ENCODE data around the gene WIZ.

WIZ gene

DNA sequence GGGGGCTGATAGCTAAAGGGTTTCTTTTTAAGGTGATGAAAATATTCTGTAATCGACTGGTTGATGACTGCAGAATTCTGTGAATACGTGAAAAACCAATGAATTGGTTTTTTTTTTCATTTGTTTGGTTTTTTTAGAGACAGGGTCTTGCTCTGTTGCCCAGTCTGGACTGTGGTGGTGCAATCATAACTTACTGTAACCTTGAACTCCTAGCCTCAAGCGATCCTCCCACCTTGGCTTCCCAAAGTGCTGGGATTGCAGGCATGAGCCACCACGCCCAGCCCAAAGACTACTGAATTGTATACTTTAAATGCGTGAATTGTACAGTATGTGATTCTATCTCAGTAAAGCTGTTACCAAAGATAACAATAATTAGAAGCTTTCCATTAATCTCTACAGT lies 55.3 kb downstream of the WIZ start:
- no peak overlapping the region for H3K4me3 ChIP-seq (ENCODE audit: low read length)
- TF ChIP-seq, protein P1, sequence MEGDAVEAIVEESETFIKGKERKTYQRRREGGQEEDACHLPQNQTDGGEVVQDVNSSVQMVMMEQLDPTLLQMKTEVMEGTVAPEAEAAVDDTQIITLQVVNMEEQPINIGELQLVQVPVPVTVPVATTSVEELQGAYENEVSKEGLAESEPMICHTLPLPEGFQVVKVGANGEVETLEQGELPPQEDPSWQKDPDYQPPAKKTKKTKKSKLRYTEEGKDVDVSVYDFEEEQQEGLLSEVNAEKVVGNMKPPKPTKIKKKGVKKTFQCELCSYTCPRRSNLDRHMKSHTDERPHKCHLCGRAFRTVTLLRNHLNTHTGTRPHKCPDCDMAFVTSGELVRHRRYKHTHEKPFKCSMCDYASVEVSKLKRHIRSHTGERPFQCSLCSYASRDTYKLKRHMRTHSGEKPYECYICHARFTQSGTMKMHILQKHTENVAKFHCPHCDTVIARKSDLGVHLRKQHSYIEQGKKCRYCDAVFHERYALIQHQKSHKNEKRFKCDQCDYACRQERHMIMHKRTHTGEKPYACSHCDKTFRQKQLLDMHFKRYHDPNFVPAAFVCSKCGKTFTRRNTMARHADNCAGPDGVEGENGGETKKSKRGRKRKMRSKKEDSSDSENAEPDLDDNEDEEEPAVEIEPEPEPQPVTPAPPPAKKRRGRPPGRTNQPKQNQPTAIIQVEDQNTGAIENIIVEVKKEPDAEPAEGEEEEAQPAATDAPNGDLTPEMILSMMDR (conservative IDR thresholded peaks at IDR 0.05; ENCODE audit: low read length), result no peak
- DNase-seq (ENCODE audit: low read depth), result no peak

- H3K4me3 ChIP-seq (ENCODE audit: low read length), result no peak overlapping the region
- TF ChIP-seq, protein P1 (conservative IDR thresholded peaks at IDR 0.05; ENCODE audit: low read length), result no peak
- DNase-seq (ENCODE audit: low read depth), result peak; percentile 62
Observed at GRCh38 chr19:15393963-15394362, 55.8 kb downstream of the WIZ start.

- no peak for DNase-seq (ENCODE audit: low read depth)
- H3K4me3 ChIP-seq (ENCODE audit: low read length), result no peak overlapping the region
- TF ChIP-seq, protein P1 (conservative IDR thresholded peaks at IDR 0.05; ENCODE audit: low read length), result no peak
Observed at GRCh38 chr19:15390814-15391213, 58.9 kb downstream of the WIZ start.

DNA sequence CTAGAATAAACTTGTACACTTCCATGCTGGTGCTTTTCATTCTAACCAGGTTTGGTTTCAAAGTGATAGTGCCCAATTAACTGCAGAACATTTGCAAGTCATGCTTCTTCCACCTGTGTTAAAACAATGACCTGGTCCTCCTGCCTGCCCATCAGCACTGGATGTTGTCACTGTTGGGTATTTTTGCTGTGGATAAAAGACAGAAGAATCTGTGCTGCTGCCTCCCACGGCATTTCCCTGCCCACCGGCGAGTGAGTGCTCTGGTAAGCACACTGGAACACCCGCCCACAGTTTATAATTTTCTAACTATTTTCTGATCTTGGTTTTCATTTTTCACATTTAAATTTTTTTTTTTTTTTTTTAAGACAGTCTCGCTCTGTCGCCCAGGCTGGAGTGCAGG lies 67.9 kb downstream of the WIZ start:
- H3K4me3 ChIP-seq (ENCODE audit: low read length), result no peak overlapping the region
- DNase-seq (ENCODE audit: low read depth), result no peak
- TF ChIP-seq, protein P1 (conservative IDR thresholded peaks at IDR 0.05; ENCODE audit: low read length), result no peak

DNA sequence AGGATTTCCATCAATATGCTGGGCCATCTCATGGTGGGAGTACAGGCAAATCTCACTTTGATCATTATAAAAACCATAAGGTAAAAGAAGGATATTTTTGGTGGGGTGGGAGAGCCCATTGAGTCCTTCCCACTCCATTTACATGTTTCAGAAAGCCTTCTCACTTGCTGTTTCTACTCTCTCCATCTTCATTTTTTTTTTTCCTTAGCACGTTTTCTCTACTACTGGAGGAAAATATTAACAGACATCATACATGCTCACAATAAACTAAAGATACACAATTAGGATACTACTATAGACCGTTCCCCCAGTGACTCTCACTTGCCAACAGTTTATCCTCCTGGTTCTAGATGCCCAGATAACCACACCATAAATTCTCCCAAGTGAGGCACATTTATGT lies 68.3 kb downstream of the WIZ start:
- TF ChIP-seq, protein P1 (conservative IDR thresholded peaks at IDR 0.05; ENCODE audit: low read length), result no peak
- H3K4me3 ChIP-seq (ENCODE audit: low read length), result no peak overlapping the region
- no peak for DNase-seq (ENCODE audit: low read depth)

GRCh38 chr19:15379999-15380647 lies 69.6 kb downstream of the WIZ start:
- H3K4me3 ChIP-seq (ENCODE audit: low read length), result peak overlapping the region; percentile 69
- DNase-seq (ENCODE audit: low read depth), result peak; percentile 37
- TF ChIP-seq, protein P1 (conservative IDR thresholded peaks at IDR 0.05; ENCODE audit: low read length), result no peak
